ENCODE data around the gene FOXP1.

FOXP1 gene

DNA sequence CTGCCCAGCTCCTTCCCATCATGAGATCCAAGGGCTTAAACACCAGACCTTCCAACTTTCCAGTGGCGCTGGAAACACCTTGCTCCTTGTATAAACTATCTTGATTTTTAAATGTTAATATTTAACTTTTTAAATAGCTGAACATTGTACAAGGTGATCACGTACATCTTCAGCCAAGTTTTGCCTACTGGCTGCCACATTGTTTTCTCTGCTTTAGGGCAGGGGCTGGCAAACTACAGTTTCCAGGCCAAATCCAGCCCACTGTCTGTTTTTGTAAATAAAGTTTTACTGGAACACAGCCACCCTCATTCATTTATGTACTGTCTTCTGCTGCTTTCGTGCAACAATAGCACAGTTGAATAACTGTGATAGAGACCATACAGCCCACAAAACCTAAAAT is 27.6 kb upstream of the FOXP1 start:
- Histone ChIP-seq H3K36me3 (peaks cover 0 to 3% (median 0%) of the 10 kb centered on the region in 3 donors), H3K4me1 (no peaks in the 10 kb centered on the region), H3K27me3 (no peaks in the 10 kb centered on the region), H3K27ac (no peak overlapping the region), H3K9me3 (peaks cover 0 to 4% (median 0%) of the 10 kb centered on the region in 3 donors), H3K4me3 (no peak overlapping the region)
- intact Hi-C loops (cut with DNase I; ENCODE audit: low total_unique reads): no loop called here
- TF ChIP-seq, protein P1, sequence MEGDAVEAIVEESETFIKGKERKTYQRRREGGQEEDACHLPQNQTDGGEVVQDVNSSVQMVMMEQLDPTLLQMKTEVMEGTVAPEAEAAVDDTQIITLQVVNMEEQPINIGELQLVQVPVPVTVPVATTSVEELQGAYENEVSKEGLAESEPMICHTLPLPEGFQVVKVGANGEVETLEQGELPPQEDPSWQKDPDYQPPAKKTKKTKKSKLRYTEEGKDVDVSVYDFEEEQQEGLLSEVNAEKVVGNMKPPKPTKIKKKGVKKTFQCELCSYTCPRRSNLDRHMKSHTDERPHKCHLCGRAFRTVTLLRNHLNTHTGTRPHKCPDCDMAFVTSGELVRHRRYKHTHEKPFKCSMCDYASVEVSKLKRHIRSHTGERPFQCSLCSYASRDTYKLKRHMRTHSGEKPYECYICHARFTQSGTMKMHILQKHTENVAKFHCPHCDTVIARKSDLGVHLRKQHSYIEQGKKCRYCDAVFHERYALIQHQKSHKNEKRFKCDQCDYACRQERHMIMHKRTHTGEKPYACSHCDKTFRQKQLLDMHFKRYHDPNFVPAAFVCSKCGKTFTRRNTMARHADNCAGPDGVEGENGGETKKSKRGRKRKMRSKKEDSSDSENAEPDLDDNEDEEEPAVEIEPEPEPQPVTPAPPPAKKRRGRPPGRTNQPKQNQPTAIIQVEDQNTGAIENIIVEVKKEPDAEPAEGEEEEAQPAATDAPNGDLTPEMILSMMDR (IDR thresholded peaks at IDR 0.05): no peak
- DNase-seq: no peak

DNA sequence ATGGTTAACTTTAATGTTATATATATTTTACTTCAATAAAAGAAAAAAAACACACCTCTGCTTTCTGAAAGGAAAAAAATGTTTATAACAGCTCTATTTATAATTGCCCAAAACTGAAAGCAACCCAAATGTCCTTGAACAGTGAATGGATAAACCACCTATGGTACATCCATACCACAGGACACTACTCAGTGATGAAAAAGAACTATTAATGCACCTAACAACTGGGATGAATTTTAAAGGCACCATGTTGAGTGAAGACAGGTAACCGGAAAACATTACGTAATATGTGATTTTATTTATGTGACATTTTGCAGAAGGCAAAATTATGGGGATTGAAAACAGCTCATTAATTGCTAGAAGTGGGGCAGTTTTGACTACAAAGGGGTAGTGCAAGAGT is 23.8 kb upstream of the FOXP1 start:
- TF ChIP-seq, protein P1 (IDR thresholded peaks at IDR 0.05): no peak
- H3K36me3 ChIP-seq: peaks cover 0 to 3% (median 0%) of the 10 kb centered on the region in 3 donors
- no peaks in the 10 kb centered on the region for H3K4me1 ChIP-seq
- intact Hi-C loops (cut with DNase I; ENCODE audit: low total_unique reads): no loop called here
- H3K4me3 ChIP-seq: no peak overlapping the region
- DNase-seq: no peak
- H3K27ac ChIP-seq: no peak overlapping the region
- H3K9me3 ChIP-seq: peaks cover 0 to 4% (median 0%) of the 10 kb centered on the region in 3 donors
- H3K27me3 ChIP-seq: no peaks in the 10 kb centered on the region

DNA sequence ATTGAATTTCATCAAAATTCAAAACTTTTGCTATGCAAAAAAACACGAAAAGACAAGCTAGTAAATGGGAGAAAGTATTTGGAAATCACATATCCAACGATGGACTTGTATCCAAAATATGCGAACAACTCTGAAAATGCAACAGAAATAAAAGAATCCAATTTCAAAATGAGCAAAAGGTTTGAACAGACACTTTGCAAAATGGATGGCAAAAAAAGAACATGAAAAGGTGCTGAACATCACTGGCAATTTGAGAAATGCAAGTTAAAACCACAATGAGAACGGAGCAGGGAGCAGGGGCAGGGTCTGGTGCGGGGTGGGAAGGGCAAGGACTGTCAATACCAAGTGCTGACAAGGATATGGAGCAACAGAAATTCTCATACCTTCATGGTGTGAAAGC is 23.1 kb upstream of the FOXP1 start:
- peaks cover 0 to 2% (median 0%) of the 10 kb centered on the region in 3 donors for H3K36me3 ChIP-seq
- H3K4me3 ChIP-seq: no peak overlapping the region
- H3K4me1 ChIP-seq: no peaks in the 10 kb centered on the region
- TF ChIP-seq, protein P1 (IDR thresholded peaks at IDR 0.05): no peak
- no peaks in the 10 kb centered on the region for H3K27me3 ChIP-seq
- intact Hi-C loops (cut with DNase I; ENCODE audit: low total_unique reads): no loop called here
- H3K27ac ChIP-seq: no peak overlapping the region
- DNase-seq: no peak
- H3K9me3 ChIP-seq: peaks cover 0 to 4% (median 0%) of the 10 kb centered on the region in 3 donors

DNA sequence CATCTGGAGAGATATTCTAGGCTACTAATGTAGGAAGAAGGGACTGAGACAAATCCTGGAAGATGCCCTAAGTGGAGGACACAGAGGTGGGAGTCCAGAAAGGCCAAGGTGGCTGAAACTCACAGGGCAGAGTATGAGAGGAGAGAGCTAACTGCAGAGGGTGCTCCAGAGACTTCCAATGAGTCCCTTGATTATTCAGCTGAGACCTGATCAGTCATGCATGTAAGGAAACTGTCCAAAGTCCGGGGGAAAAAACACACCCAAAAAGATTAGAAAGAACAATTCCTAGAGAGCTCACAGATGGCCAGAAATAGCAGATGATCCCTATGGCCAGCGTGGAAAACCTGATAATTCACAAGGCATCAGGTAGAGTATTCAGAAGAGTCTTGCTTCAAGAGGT is 18.7 kb upstream of the FOXP1 start:
- intact Hi-C loops (cut with DNase I; ENCODE audit: low total_unique reads): no loop called here
- no peak overlapping the region for H3K4me3 ChIP-seq
- H3K4me1 ChIP-seq: peaks cover 0 to 10% (median 0%) of the 10 kb centered on the region in 4 donors
- no peaks in the 10 kb centered on the region for H3K36me3 ChIP-seq
- H3K27me3 ChIP-seq: no peaks in the 10 kb centered on the region
- TF ChIP-seq, protein P1 (IDR thresholded peaks at IDR 0.05): no peak
- no peak for DNase-seq
- H3K9me3 ChIP-seq: peaks cover 0 to 4% (median 0%) of the 10 kb centered on the region in 3 donors
- H3K27ac ChIP-seq: no peak overlapping the region

DNA sequence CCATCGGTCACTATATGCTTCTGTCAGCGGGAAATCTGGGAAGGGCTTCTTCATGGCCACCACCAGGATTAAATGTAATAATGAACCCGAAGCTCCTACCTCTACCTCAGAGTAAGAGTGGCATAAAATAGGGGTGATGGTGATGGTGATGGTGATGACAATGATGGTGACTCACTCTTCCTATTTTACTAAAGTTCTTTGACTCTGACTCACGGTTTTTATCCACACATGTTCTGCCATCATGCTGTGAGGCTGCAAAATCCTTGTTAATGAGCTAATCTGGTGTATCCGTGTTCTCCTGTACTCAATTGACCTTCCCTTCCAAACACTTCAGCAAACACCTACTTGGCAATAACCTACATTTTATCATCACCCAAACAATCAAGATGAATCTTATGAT is 18.3 kb upstream of the FOXP1 start:
- intact Hi-C loops (cut with DNase I; ENCODE audit: low total_unique reads): no loop called here
- H3K36me3 ChIP-seq: no peaks in the 10 kb centered on the region

More for the DNA sequence above, 18.3 kb upstream of the FOXP1 start:
- no peak for DNase-seq
- H3K4me3 ChIP-seq: no peak overlapping the region
- H3K9me3 ChIP-seq: peaks cover 0 to 4% (median 0%) of the 10 kb centered on the region in 3 donors
- TF ChIP-seq, protein P1 (IDR thresholded peaks at IDR 0.05): no peak
- H3K4me1 ChIP-seq: peaks cover 0 to 10% (median 0%) of the 10 kb centered on the region in 4 donors
- no peaks in the 10 kb centered on the region for H3K27me3 ChIP-seq
- no peak overlapping the region for H3K27ac ChIP-seq

Measured in tibial artery (tissue), 4 donors.